Measurements from ENCODE around the gene TNS1.

The TNS1 gene

GRCh38 chr2:217804791-217805667 is 197.8 kb downstream of the TNS1 start:
- peak in 1 of 5 experiments; percentile 25 for DNase-seq

GRCh38 chr2:217804338-217804737 is 198.5 kb downstream of the TNS1 start:
- DNase-seq, result no peak

- no peak for DNase-seq
These were observed 199.2 kb downstream of the TNS1 start for GRCh38 chr2:217803653-217803960.

- no peak for DNase-seq
These were observed 199.7 kb downstream of the TNS1 start for GRCh38 chr2:217802876-217803652.

GRCh38 chr2:217802266-217802665 is 200.5 kb downstream of the TNS1 start:
- no peak for DNase-seq

GRCh38 chr2:217801711-217802110 is 201.1 kb downstream of the TNS1 start:
- no peak for DNase-seq

GRCh38 chr2:217801115-217801531 is 201.7 kb downstream of the TNS1 start:
- DNase-seq, result no peak

- DNase-seq, result no peak
These were observed 202.2 kb downstream of the TNS1 start for GRCh38 chr2:217800433-217801114.

- DNase-seq, result no peak
These were observed 203.0 kb downstream of the TNS1 start for GRCh38 chr2:217799563-217800432.

GRCh38 chr2:217798743-217799562 is 203.8 kb downstream of the TNS1 start:
- no peak for DNase-seq

GRCh38 chr2:217798191-217798590 is 204.6 kb downstream of the TNS1 start:
- no peak for DNase-seq

- no peak for DNase-seq
These were observed 205.1 kb downstream of the TNS1 start for GRCh38 chr2:217797661-217798069.

- no peak for DNase-seq
These were observed 205.6 kb downstream of the TNS1 start for GRCh38 chr2:217797165-217797564.

GRCh38 chr2:217795706-217796465 is 206.9 kb downstream of the TNS1 start:
- no peak for DNase-seq

GRCh38 chr2:217795067-217795466 is 207.7 kb downstream of the TNS1 start:
- DNase-seq, result no peak

GRCh38 chr2:217794133-217794986 is 208.4 kb downstream of the TNS1 start:
- DNase-seq, result no peak

GRCh38 chr2:217793566-217794132 is 209.1 kb downstream of the TNS1 start:
- DNase-seq, result no peak

GRCh38 chr2:217792626-217793527 is 209.9 kb downstream of the TNS1 start:
- no peak for DNase-seq
